ENCODE measurements around the gene ABHD8.

Gene ABHD8

DNA sequence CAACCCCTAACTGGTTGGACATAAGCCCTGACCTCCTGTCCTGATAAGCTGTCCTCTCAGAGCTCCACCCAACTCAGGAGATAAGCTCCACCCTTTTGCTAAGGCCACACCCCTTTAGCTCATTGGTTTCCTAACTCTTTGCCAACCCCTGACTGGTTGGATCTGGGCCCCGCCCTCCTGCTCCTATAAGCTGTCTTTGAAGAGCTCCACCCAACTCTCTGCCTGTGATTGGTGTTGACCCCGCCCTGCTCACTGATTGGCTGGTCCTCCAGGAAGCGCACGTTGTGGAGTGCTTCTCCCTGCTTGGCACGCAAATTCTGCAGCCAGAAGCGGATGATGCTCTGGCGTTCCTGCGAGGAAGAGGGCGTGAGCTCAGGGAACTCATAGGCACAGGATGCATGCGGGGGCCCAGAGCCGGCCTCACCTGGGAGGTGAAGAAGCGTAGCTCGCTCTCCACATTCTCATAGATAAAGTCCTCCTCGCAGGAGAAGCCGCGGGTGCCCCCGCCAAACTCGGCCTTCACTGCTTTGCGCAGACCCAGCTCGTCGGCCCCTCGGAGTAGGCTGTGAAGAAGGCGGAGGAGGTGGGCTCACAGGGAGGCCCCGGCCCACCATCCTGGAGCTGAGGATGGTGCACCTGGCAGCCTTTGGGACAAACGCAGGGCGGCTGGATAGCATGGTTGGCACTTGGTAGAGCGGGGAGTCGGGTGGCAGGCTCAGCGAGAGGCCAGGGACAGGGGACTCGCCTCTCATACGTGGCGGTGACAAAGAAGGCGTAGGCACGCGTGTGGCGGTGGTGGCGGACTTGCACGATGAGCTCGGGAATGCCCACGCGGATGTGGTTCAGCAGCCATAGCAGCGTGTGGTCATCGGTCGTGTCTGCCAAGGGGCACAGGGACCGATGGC is 29.7 kb upstream of the ABHD8 start:
- no peak for FAIRE-seq
- TF ChIP-seq TAF1 (IDR thresholded peaks at IDR 0.05; ENCODE audit: borderline replicate concordance, low read depth, low read length) (no peak), POLR2A (IDR thresholded peaks at IDR 0.05; ENCODE audit: low read depth, low read length) (no peak), POLR2AphosphoS5 (IDR thresholded peaks at IDR 0.05; ENCODE audit: low read depth, low read length) (no peak)
- no peak for DNase-seq (ENCODE audit: insufficient read length)

GRCh38 chr19:17332360-17332676 is 29.1 kb upstream of the ABHD8 start:
- TF ChIP-seq POLR2A (IDR thresholded peaks at IDR 0.05; ENCODE audit: low read depth, low read length) (no peak), POLR2AphosphoS5 (IDR thresholded peaks at IDR 0.05; ENCODE audit: low read depth, low read length) (no peak), TAF1 (IDR thresholded peaks at IDR 0.05; ENCODE audit: borderline replicate concordance, low read depth, low read length) (no peak)
- DNase-seq (ENCODE audit: insufficient read length): no peak
- no peak for FAIRE-seq

GRCh38 chr19:17331045-17331558 is 27.9 kb upstream of the ABHD8 start:
- TF ChIP-seq POLR2A (IDR thresholded peaks at IDR 0.05; ENCODE audit: low read depth, low read length): no peak
- TF ChIP-seq TAF1 (IDR thresholded peaks at IDR 0.05; ENCODE audit: borderline replicate concordance, low read depth, low read length): no peak
- TF ChIP-seq POLR2AphosphoS5 (IDR thresholded peaks at IDR 0.05; ENCODE audit: low read depth, low read length): no peak
- no peak for FAIRE-seq
- no peak for DNase-seq (ENCODE audit: insufficient read length)

DNA sequence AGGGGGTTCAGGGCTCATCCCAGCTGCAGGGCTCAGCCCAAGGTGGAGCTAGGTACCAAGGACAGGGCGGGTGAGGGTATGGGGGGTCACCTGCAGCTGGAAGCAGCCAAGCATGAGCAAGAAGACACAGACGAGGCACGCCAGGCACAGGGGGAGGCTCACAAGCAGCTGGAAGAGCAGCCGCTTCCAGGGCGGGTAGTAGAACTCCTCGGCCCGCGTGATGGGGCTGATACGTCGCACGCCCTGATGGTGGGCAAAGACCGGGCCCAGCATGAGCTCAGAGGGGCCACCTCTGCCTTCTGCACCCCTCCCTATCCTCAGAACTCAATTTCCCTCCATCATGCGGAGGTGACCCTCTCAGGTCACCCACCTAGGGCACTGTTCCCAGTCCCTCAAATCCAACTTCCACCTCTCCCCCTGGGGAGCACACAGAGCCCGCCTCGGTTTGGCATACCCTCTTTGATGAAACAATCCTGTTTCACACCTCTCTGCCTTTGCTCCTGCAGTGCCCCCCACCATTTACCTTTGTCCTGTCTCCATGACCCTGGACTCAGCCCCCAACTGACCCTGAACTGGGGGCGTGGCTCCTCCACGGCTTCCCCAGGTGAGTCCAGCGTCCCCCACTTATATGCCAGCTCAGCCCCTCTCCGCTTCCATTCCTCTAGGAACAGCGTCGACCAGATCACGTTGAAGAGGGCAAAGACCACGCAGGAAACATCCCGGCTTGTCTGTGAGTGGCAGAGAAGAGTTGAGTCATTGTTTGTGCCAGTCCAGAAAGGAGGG is 27.2 kb upstream of the ABHD8 start:
- TF ChIP-seq POLR2AphosphoS5 (IDR thresholded peaks at IDR 0.05; ENCODE audit: low read depth, low read length) (no peak), POLR2A (IDR thresholded peaks at IDR 0.05; ENCODE audit: low read depth, low read length) (no peak), TAF1 (IDR thresholded peaks at IDR 0.05; ENCODE audit: borderline replicate concordance, low read depth, low read length) (no peak)
- no peak for FAIRE-seq

GRCh38 chr19:17329366-17330261 is 26.4 kb upstream of the ABHD8 start:
- FAIRE-seq: no peak
- TF ChIP-seq POLR2AphosphoS5 (IDR thresholded peaks at IDR 0.05; ENCODE audit: low read depth, low read length) (no peak), POLR2A (IDR thresholded peaks at IDR 0.05; ENCODE audit: low read depth, low read length) (no peak), TAF1 (IDR thresholded peaks at IDR 0.05; ENCODE audit: borderline replicate concordance, low read depth, low read length) (no peak)
- no peak for DNase-seq (ENCODE audit: insufficient read length)

More for the DNA sequence above, 27.2 kb upstream of the ABHD8 start:
- DNase-seq (ENCODE audit: insufficient read length): no peak

- FAIRE-seq: no peak
- TF ChIP-seq POLR2A (IDR thresholded peaks at IDR 0.05; ENCODE audit: low read depth, low read length) (no peak), TAF1 (IDR thresholded peaks at IDR 0.05; ENCODE audit: borderline replicate concordance, low read depth, low read length) (no peak), POLR2AphosphoS5 (IDR thresholded peaks at IDR 0.05; ENCODE audit: low read depth, low read length) (no peak)
- no peak for DNase-seq (ENCODE audit: insufficient read length)
These were observed 25.5 kb upstream of the ABHD8 start for GRCh38 chr19:17328517-17329365.

GRCh38 chr19:17327654-17328516 is 24.7 kb upstream of the ABHD8 start:
- FAIRE-seq: peak; percentile 66
- peak; percentile 77 for DNase-seq (ENCODE audit: insufficient read length)
- TF ChIP-seq POLR2A (IDR thresholded peaks at IDR 0.05; ENCODE audit: low read depth, low read length): no peak
- TF ChIP-seq TAF1 (IDR thresholded peaks at IDR 0.05; ENCODE audit: borderline replicate concordance, low read depth, low read length): no peak
- no peak for TF ChIP-seq POLR2AphosphoS5 (IDR thresholded peaks at IDR 0.05; ENCODE audit: low read depth, low read length)

GRCh38 chr19:17327068-17327653 is 23.9 kb upstream of the ABHD8 start:
- FAIRE-seq (no peak), DNase-seq (ENCODE audit: insufficient read length) (no peak)
- TF ChIP-seq POLR2A (IDR thresholded peaks at IDR 0.05; ENCODE audit: low read depth, low read length) (no peak), POLR2AphosphoS5 (IDR thresholded peaks at IDR 0.05; ENCODE audit: low read depth, low read length) (no peak), TAF1 (IDR thresholded peaks at IDR 0.05; ENCODE audit: borderline replicate concordance, low read depth, low read length) (no peak)

DNA sequence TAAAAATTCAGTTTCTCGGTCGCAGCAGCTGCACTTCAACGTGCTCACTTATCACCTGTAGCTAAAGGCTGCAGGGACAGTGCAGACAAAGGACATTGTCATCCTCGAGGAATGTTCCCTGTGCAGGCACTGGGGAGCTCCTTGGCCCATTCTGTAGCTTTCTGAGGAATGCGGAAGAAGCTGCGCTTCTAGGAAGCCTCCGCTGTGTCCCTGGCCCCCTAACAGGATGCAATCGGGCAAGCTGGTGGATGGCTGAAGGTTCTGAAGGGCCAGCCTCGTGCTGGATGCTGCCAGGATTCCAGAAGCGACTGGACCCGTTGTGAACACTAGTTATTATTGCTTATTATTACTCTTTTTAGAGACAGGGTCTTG is 23.4 kb upstream of the ABHD8 start:
- no peak for TF ChIP-seq POLR2AphosphoS5 (IDR thresholded peaks at IDR 0.05; ENCODE audit: low read depth, low read length)
- no peak for TF ChIP-seq POLR2A (IDR thresholded peaks at IDR 0.05; ENCODE audit: low read depth, low read length)
- TF ChIP-seq TAF1 (IDR thresholded peaks at IDR 0.05; ENCODE audit: borderline replicate concordance, low read depth, low read length): no peak
- no peak for FAIRE-seq

More for the DNA sequence above, 23.4 kb upstream of the ABHD8 start:
- DNase-seq (ENCODE audit: insufficient read length): no peak

Measured in GM12892 (cell line).